MCF 10A (cell line): ENCODE results near the gene EXD3. TPM values are rescaled to one million over a fixed set of nuclear protein-coding genes. Genes with fewer than 3 reads are reported as not detected.

ENCODE experiments used
- BruUV-seq: library from RNA; stranded (reverse); fragments of 400-500 nt; replicated peaks from 2 replicates; lab custom pipeline; 2021; lab: Mats Ljungman, UMichigan
- CTCF ChIA-PET: fragments of 300-600 bp; sonication (Branson Sonifier 250); formaldehyde crosslinking; extraction: SDS; loops from one replicate; lab custom pipeline; 2021; ENCODE audit warnings: antibody characterized with exemption, inconsistent platforms; lab: Yijun Ruan, JAX
- POLR2A ChIA-PET: fragments of 300-600, 350-650 bp; sonication (Branson Sonifier 250); formaldehyde crosslinking; extraction: SDS; loops from one replicate; lab custom pipeline; 2020; ENCODE audit warnings: antibody characterized with exemption, inconsistent platforms; lab: Yijun Ruan, JAX
- DNase-seq: peaks from one replicate; pipeline ENCODE4 v3.0.0-alpha.2; 2018; ENCODE audit not compliant: unreplicated experiment
- H3K27ac Mint-ChIP-seq: one replicate; pipeline ENCODE4 v1.8.0; 2022; ENCODE audit warnings: mild to moderate bottlenecking, low read depth, mixed read lengths; ENCODE audit not compliant: unreplicated experiment
- H3K27me3 Mint-ChIP-seq: one replicate; pipeline ENCODE4 v1.8.0; 2022; ENCODE audit warnings: mixed read lengths; ENCODE audit not compliant: insufficient read depth, unreplicated experiment
- H3K36me3 Mint-ChIP-seq: one replicate; pipeline ENCODE4 v1.8.0; 2022; ENCODE audit warnings: mild to moderate bottlenecking, moderate library complexity, mixed read lengths; ENCODE audit not compliant: insufficient read depth, unreplicated experiment
- H3K4me1 Mint-ChIP-seq: one replicate; pipeline ENCODE4 v1.8.0; 2022; ENCODE audit warnings: mixed read lengths; ENCODE audit not compliant: insufficient read depth, unreplicated experiment
- H3K4me3 Mint-ChIP-seq: one replicate; pipeline ENCODE4 v1.8.0; 2022; ENCODE audit warnings: mild to moderate bottlenecking, moderate library complexity, mixed read lengths; ENCODE audit not compliant: unreplicated experiment
- H3K9me3 Mint-ChIP-seq: one replicate; pipeline ENCODE4 v1.8.0; 2022; ENCODE audit warnings: mixed read lengths; ENCODE audit not compliant: unreplicated experiment
- intact Hi-C: fragments of 100-400 bp; cut with micrococcal nuclease; formaldehyde crosslinking; loops from 2 replicates; pipeline ENCODE4 v1.14.1; 2022
- total RNA-seq: library from RNA; stranded (reverse); gene quantifications from 2 replicates; pipeline ENCODE4 v1.2.3, GENCODE V29; 2022
- TF ChIP-seq, protein P1 (sequence below): fragments of 200-600 bp; IDR thresholded peaks from one replicate; pipeline ENCODE4 v1.8.0; 2022; ENCODE audit warnings: antibody characterized with exemption, mild to moderate bottlenecking; ENCODE audit not compliant: unreplicated experiment

The EXD3 gene
- total RNA-seq, 1 experiment from 2014 or later, result 17.1 TPM

DNA sequence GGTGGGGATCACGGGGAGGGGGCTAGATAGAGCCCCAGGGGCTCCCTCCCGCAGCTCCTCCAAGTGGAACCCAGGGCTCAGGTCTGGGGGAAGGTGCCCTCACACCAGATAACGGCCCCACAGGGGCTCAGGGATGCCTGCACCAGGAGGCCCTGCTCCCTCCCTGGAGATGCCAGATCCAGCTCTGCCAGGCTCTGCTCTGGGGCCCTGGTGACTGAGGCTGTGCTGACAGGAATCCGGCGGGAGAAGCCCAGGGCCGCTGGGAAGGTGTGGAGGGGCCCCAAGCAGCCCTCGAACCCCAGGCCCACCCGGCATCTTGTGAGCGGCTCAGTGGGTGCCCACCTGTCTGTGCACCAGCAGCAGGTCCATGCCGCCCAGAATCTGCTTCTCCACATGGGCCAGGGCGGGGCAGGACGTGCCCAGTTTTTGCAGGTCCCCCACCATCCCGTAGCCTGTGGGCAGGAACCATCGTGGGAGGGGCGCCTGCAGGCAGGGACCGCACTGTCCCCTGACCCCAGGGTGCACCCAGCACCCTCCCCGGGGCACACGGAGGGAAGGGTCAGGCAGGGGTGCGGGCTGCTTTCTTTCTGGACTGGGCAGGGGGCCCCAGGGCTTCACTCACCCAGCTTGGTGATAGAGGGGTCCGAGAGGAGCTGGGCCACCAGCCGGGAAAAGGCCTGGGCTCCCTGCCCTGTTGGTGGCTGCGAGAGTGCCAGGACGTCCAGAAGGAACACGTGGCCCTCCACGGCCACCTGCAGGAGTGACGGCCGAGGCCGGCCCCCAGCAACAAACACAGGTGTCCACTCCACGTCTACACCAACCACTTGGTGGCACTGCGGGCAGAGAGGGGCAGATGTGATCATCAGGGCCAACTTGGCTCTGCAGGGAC is 72.0 kb downstream of the EXD3 start:
- POLR2A ChIA-PET, result no interaction called here

DNA sequence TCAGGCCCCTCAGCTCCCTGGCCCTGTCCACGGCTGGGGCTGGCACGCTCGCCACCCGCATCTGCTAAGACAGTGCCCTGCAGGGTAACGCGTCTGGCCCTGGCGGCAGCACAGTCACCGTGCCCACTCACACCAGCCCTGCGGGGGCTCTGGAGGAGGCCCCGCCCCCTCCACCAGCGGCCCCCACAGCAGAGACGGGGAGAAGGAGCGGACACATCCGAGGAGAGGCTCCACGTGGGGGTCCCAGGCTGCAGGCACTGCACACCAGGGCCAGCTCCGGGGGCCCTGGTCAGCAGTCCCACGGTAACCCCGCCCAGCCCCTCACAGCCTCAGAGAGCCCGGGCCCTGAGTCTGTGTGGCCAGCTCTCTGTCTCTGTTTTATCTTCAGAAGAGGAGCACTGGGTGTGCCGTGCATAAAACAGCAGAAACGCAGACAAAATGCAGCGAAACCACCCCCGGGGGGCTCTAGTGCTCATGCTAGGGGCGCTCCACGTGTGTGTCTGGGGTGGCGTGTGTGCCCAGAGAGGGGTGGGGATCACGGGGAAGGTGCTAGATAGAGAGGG is 73.4 kb downstream of the EXD3 start:
- Mint-ChIP-seq H3K4me1 (no peaks in the 10 kb centered on the region), H3K36me3 (peaks cover 8% of the 10 kb centered on the region), H3K9me3 (no peaks in the 10 kb centered on the region), H3K27me3 (no peaks in the 10 kb centered on the region), H3K4me3 (no peak overlapping the region), H3K27ac (no peak overlapping the region)
- no peak for DNase-seq
- ChIA-PET CTCF (no interaction called here), POLR2A (no interaction called here)
- TF ChIP-seq, protein P1, sequence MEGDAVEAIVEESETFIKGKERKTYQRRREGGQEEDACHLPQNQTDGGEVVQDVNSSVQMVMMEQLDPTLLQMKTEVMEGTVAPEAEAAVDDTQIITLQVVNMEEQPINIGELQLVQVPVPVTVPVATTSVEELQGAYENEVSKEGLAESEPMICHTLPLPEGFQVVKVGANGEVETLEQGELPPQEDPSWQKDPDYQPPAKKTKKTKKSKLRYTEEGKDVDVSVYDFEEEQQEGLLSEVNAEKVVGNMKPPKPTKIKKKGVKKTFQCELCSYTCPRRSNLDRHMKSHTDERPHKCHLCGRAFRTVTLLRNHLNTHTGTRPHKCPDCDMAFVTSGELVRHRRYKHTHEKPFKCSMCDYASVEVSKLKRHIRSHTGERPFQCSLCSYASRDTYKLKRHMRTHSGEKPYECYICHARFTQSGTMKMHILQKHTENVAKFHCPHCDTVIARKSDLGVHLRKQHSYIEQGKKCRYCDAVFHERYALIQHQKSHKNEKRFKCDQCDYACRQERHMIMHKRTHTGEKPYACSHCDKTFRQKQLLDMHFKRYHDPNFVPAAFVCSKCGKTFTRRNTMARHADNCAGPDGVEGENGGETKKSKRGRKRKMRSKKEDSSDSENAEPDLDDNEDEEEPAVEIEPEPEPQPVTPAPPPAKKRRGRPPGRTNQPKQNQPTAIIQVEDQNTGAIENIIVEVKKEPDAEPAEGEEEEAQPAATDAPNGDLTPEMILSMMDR, result no peak
- no TSS peak for BruUV-seq
- intact Hi-C loops, result no loop called here

More for the DNA sequence above, 72.0 kb downstream of the EXD3 start:
- no TSS peak for BruUV-seq
- CTCF ChIA-PET, result no interaction called here
- H3K9me3 Mint-ChIP-seq, result no peaks in the 10 kb centered on the region
- H3K4me3 Mint-ChIP-seq, result no peak overlapping the region
- no peak overlapping the region for H3K27ac Mint-ChIP-seq
- H3K4me1 Mint-ChIP-seq, result no peaks in the 10 kb centered on the region
- DNase-seq, result no peak
- H3K36me3 Mint-ChIP-seq, result peaks cover 8% of the 10 kb centered on the region
- TF ChIP-seq, protein P1, result no peak
- H3K27me3 Mint-ChIP-seq, result no peaks in the 10 kb centered on the region
- intact Hi-C loops, result no loop called here

DNA sequence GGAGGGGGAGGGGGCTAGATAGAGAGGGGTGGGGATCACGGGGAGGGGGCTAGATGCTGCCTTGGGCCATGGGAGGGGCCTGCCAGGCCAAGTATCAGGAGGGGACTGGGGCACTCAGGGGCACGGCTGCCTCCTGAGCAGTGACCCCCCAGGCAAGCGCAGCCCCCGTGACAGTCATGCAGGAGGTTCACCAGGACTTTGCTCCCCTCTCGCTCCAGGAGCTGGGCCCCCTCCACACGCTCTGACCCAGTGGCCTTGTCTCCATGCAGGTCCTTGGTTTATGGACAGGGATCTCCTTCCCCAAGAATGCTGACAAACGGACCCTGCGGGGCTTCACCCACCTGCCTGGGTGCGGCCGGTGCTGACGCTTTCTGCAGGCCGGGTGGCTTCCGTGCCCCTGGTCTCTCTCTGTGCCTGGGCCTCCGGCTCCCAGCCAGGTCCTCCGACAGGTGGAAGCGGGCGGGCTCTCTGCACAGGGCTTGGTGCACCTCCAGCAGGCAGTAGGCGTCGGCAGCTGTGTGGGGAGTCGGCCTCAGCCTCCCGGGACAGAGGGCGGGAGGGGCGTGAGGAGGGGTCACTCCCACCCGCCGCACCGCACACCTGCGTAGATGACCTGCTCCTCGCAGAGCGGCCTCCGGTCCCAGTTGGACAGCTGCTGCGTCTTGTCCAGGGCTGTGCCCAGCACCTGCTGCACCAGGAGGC is 74.0 kb downstream of the EXD3 start:
- ChIA-PET POLR2A (no interaction called here), CTCF (no interaction called here)
- no peaks in the 10 kb centered on the region for H3K9me3 Mint-ChIP-seq
- BruUV-seq, result no TSS peak
- TF ChIP-seq, protein P1, result no peak
- no peaks in the 10 kb centered on the region for H3K4me1 Mint-ChIP-seq
- no peaks in the 10 kb centered on the region for H3K27me3 Mint-ChIP-seq
- no peak overlapping the region for H3K27ac Mint-ChIP-seq
- intact Hi-C loops, result no loop called here
- DNase-seq, result no peak
- H3K4me3 Mint-ChIP-seq, result no peak overlapping the region
- H3K36me3 Mint-ChIP-seq, result peaks cover 8% of the 10 kb centered on the region

DNA sequence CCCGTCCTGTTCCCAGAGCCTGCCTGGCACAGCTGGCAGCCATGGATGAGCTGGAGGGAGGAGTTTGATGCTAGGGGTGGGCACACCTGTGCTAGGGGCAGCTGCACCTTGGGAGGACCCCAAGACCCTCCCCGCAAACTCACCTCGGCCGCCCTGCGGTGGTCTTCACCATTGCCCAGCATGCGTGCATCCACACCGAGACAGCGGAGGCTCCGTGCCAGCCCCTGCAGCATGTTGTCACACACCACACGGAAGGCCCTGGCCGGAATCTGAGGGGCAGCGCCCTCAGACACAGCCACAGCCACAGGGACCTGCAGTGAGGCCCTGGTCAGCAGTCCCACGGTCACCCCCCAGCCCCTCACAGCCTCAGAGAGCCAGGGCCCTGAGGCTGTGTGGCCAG is 75.0 kb downstream of the EXD3 start:
- Mint-ChIP-seq H3K27me3 (no peaks in the 10 kb centered on the region), H3K9me3 (no peaks in the 10 kb centered on the region), H3K27ac (no peak overlapping the region), H3K36me3 (peaks cover 8% of the 10 kb centered on the region), H3K4me1 (no peaks in the 10 kb centered on the region), H3K4me3 (no peak overlapping the region)
- CTCF ChIA-PET, result no interaction called here
- DNase-seq, result no peak
- TF ChIP-seq, protein P1, result no peak
- POLR2A ChIA-PET, result no interaction called here
- intact Hi-C loops, result no loop called here
- no TSS peak for BruUV-seq
